Left lung (tissue), 10 donors: Measurements from ENCODE around the gene NFS1. TPM values are rescaled to one million over a fixed set of nuclear protein-coding genes. Genes with fewer than 3 reads are reported as not detected.

Experiments
- ATAC-seq: fragments of 200-7000 bp; cut with Tn5 transposase; one replicate; pipeline ENCODE4 v1.9.1; 2020; ENCODE audit warnings: moderate library complexity
- DNase-seq, 4 donors: peaks; one replicate each; pipeline ENCODE4 v3.0.0-alpha.2; 2013 to 2020
- H3K27ac ChIP-seq, 2 donors: fragments of 200-600 bp; sonication (generic) in 1 of 2; one replicate each; pipeline versions ENCODE4 v1.5.0 to v1.8.0; 2020 to 2021
- H3K27me3 ChIP-seq, 2 donors: fragments of 200-600 bp; sonication (generic) in 1 of 2; one replicate each; pipeline versions ENCODE4 v1.5.0 to v1.8.0; 2020 to 2021
- H3K36me3 ChIP-seq, 2 donors: fragments of 200-600 bp; sonication (generic) in 1 of 2; one replicate each; pipeline versions ENCODE4 v1.5.0 to v1.8.0; 2020 to 2021
- H3K4me1 ChIP-seq, 2 donors: fragments of 200-600 bp; one replicate each; pipeline ENCODE4 v1.8.0; 2021
- H3K4me3 ChIP-seq, 2 donors: fragments of 200-600 bp; sonication (generic) in 1 of 2; one replicate each; pipeline versions ENCODE4 v1.5.0 to v1.8.0; 2020 to 2021; ENCODE audit warnings: mild to moderate bottlenecking in 1 of 2
- H3K9me3 ChIP-seq, 2 donors: fragments of 200-600 bp; sonication (generic) in 1 of 2; one replicate each; pipeline versions ENCODE4 v1.5.0 to v1.8.0; 2020 to 2021
- intact Hi-C, 2 donors: fragments of 100-400 bp; cut with DNase I; formaldehyde crosslinking; loops; one replicate each; pipeline versions ENCODE4 v1.11.2 to v1.14.2; 2022
- polyA plus RNA-seq, 6 donors: library from polyadenylated mRNA; unstranded; fragments of 120-200 nt; gene quantifications; one replicate each; pipeline ENCODE4 v1.2.1, GENCODE V29; 2013; ENCODE audit not compliant: insufficient read length in 6 of 6
- total RNA-seq, 2 donors: library from RNA; stranded (reverse); fragmentation: NEBNext Ultra II Directional; extraction: Animal tissue kit (Norgen Biotek cat#: 25700); gene quantifications; one replicate each; pipeline ENCODE4 v1.2.1, GENCODE V29; 2021
- TF ChIP-seq, protein P1 (sequence below), 2 donors: fragments of 200-600 bp; sonication (generic) in 1 of 2; IDR thresholded peaks; one replicate each; pipeline versions ENCODE4 v1.5.0 to v1.8.0; 2021; ENCODE audit warnings: antibody characterized with exemption in 2 of 2
- donor health status: DM: no; HTN: yes; CAD: no.
- donor health status: DM: no; HTN: no; CAD: no.

NFS1 gene
- total and polyA plus RNA-seq, 8 donors, result 18.5 to 32.5 (median 20.5) TPM

DNA sequence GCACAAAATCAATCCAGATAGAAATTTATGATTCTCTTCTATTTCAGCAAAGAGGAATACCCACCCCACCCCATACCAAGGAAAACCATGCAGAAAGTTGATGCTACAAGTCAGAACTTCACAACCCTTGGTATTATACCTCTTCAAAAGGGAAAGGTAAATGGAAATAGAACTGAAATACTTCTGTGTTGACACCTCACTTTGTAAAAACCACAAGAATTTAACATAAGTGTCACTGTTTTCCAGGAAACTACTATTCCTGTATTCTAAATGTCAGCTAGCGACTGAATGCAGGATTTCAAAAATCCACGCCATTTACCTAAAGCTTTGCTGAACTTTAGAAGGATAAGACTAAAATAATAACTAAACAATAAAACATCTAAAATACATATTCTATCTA, 38.1 kb downstream of the NFS1 start:
- H3K27ac ChIP-seq, result peak overlapping the region; percentile 3 to 4
- ATAC-seq, result peak; percentile 7
- peak overlapping the region in 1 of 2 donors; percentile 98 for H3K4me3 ChIP-seq
- intact Hi-C loops, result no loop called here
- TF ChIP-seq, protein P1, sequence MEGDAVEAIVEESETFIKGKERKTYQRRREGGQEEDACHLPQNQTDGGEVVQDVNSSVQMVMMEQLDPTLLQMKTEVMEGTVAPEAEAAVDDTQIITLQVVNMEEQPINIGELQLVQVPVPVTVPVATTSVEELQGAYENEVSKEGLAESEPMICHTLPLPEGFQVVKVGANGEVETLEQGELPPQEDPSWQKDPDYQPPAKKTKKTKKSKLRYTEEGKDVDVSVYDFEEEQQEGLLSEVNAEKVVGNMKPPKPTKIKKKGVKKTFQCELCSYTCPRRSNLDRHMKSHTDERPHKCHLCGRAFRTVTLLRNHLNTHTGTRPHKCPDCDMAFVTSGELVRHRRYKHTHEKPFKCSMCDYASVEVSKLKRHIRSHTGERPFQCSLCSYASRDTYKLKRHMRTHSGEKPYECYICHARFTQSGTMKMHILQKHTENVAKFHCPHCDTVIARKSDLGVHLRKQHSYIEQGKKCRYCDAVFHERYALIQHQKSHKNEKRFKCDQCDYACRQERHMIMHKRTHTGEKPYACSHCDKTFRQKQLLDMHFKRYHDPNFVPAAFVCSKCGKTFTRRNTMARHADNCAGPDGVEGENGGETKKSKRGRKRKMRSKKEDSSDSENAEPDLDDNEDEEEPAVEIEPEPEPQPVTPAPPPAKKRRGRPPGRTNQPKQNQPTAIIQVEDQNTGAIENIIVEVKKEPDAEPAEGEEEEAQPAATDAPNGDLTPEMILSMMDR (IDR thresholded peaks at IDR 0.05), result no peak
- peaks cover 0 to 5% of the 10 kb centered on the region in 2 donors for H3K36me3 ChIP-seq
- peaks cover 43 to 70% of the 10 kb centered on the region in 2 donors for H3K4me1 ChIP-seq
- no peak for DNase-seq
- H3K9me3 ChIP-seq, result no peaks in the 10 kb centered on the region
- H3K27me3 ChIP-seq, result no peaks in the 10 kb centered on the region

DNA sequence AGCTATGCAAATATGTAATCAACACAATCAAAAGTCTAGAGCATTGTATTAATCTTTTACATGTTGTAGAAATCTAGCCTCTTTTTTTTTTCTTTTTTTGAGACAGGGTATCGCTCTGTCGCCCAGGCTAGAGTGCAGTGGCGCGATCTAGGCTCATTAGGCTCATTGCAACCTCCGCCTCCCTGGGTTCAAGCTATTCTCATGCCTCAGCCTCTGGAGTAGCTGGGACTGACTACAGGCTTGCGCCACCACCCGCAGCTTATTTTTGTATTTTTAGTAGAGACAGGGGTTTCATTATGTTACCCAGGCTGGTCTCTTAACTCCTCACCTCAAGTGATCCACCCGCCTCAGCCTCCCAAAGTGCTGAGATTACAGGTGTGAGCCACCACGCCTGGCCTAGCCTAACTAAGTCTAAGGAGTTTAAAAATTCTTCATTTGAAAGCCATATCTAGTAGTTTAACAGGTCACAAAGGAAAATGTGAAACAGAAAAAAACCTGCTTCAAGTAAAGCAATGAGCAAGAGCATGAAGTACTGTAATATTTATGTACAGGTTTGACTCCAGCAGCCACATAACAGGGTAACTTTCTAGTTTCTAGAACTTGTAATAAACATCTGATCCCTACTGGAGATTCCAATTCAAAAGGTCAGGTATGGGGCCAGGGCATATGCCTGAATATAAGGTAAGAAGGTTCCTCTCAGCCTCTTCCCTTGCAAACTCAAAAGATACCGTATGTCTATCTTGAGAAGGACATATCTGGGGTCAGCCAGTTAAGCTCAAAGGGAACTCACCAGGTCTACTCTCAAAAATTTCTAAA, 38.8 kb downstream of the NFS1 start:
- intact Hi-C loops, result no loop called here
- Histone ChIP-seq H3K4me3 (no peak overlapping the region), H3K4me1 (peaks cover 43 to 70% of the 10 kb centered on the region in 2 donors), H3K9me3 (no peaks in the 10 kb centered on the region), H3K27me3 (no peaks in the 10 kb centered on the region), H3K36me3 (peaks cover 0 to 7% of the 10 kb centered on the region in 2 donors), H3K27ac (peak overlapping the region in 1 of 2 donors; percentile 4)
- no peak for DNase-seq
- no peak for ATAC-seq
- TF ChIP-seq, protein P1 (IDR thresholded peaks at IDR 0.05), result no peak

DNA sequence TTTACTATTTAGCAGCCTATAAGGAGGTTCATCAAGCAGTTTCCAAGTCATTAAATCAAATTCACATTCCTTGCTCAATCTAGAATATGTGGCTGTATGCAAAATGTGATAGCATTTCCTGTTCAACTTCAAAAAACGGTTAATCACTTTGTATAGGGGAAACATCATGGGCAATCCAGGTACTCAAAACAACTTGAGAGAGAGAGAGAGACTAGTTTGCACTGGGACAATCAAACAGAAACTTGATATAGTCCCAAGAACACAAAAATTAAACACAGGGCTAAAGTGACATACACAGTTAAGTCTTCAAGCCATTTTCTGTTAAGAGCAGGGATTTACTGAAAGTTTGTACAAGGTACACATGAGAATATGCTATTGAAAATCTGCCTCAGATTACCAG, 41.9 kb downstream of the NFS1 start:
- H3K4me1 ChIP-seq, result peaks cover 31 to 56% of the 10 kb centered on the region in 2 donors
- TF ChIP-seq, protein P1 (IDR thresholded peaks at IDR 0.05), result no peak
- peaks cover 3 to 38% of the 10 kb centered on the region in 2 donors for H3K36me3 ChIP-seq
- H3K4me3 ChIP-seq, result no peak overlapping the region
- intact Hi-C loops, result no loop called here
- H3K9me3 ChIP-seq, result no peaks in the 10 kb centered on the region
- DNase-seq, result peak in 1 of 4 donors; percentile 16
- ATAC-seq, result peak; percentile 69
- H3K27me3 ChIP-seq, result no peaks in the 10 kb centered on the region
- no peak overlapping the region for H3K27ac ChIP-seq

DNA sequence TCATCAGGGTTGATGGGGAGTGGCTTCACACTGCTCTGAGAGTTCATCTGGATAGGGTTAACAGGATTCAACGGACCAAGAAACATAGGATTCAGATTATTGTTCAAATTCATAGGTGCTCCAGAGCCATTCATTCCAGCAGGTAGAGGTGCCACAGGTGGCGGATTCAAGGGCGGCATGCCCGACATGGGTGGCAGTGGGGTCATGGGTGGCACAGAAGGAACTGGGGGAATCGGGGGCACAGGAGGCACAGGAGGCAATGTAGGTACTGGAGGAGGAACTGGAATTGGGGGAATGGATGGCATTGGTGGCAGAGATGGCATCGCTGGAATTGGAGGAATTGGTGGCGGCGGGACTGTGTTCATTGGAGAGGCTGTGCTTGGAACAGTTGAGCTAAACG, 44.7 kb downstream of the NFS1 start:
- TF ChIP-seq, protein P1 (IDR thresholded peaks at IDR 0.05), result no peak
- H3K36me3 ChIP-seq, result peaks cover 3 to 42% of the 10 kb centered on the region in 2 donors
- no peak for ATAC-seq
- H3K9me3 ChIP-seq, result no peaks in the 10 kb centered on the region
- H3K27me3 ChIP-seq, result no peaks in the 10 kb centered on the region
- peaks cover 12 to 43% of the 10 kb centered on the region in 2 donors for H3K4me1 ChIP-seq
- H3K4me3 ChIP-seq, result no peak overlapping the region
- no peak overlapping the region for H3K27ac ChIP-seq
- DNase-seq, result no peak
- intact Hi-C loops, result no loop called here

DNA sequence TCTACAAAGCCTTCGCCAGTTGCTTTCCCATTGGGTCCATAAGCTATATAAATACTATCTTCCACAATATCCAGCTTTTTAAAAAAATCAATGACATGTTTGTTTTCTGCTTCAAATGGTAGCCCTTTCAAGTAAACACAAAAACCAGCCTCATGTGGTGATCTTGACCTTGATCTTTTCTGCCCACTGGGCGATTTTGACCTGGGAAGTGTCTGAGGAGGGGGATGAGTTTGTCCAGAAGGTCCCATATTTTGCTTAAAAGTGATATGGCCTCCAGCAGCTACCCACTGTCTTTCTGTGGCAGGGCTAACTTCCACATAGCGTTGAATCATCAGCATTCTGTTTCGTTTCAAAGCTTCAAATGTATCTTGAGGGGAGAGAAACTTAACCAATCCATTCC, 45.3 kb downstream of the NFS1 start:
- Histone ChIP-seq H3K36me3 (peaks cover 3 to 42% of the 10 kb centered on the region in 2 donors), H3K27ac (no peak overlapping the region), H3K9me3 (no peaks in the 10 kb centered on the region), H3K4me1 (peaks cover 16 to 43% of the 10 kb centered on the region in 2 donors), H3K4me3 (no peak overlapping the region), H3K27me3 (no peaks in the 10 kb centered on the region)
- TF ChIP-seq, protein P1 (IDR thresholded peaks at IDR 0.05), result no peak
- no peak for ATAC-seq
- intact Hi-C loops, result no loop called here
- DNase-seq, result no peak
